ENCODE results near the gene SPATA2.

GRCh38 chr20:49890471-49891361, 24.6 kb downstream of the SPATA2 start:
- TF ChIP-seq, protein P1, sequence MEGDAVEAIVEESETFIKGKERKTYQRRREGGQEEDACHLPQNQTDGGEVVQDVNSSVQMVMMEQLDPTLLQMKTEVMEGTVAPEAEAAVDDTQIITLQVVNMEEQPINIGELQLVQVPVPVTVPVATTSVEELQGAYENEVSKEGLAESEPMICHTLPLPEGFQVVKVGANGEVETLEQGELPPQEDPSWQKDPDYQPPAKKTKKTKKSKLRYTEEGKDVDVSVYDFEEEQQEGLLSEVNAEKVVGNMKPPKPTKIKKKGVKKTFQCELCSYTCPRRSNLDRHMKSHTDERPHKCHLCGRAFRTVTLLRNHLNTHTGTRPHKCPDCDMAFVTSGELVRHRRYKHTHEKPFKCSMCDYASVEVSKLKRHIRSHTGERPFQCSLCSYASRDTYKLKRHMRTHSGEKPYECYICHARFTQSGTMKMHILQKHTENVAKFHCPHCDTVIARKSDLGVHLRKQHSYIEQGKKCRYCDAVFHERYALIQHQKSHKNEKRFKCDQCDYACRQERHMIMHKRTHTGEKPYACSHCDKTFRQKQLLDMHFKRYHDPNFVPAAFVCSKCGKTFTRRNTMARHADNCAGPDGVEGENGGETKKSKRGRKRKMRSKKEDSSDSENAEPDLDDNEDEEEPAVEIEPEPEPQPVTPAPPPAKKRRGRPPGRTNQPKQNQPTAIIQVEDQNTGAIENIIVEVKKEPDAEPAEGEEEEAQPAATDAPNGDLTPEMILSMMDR (IDR thresholded peaks at IDR 0.05) = no peak
- TF ChIP-seq POLR2A (IDR thresholded peaks at IDR 0.05) (no peak), POLR2AphosphoS5 (IDR thresholded peaks at IDR 0.05) (no peak)
